HL-60/S4 treated with retinoic acid at 250 ng/mL for 4 days and 3 days (cell line): ENCODE results near the gene RASGEF1C.

Experiments used
- in situ Hi-C: fragments of 300-500 bp; cut with MboI; formaldehyde crosslinking; loops from 2 replicates; pipeline ENCODE4 v1.7.0; 2022; ENCODE audit warnings: low sequenced_read_pairs

RASGEF1C gene

GRCh38 chr5:180209137-180209581 is at the start of gene RASGEF1C:
TSS of gene RASGEF1C (minus strand) at chr5:180209211. CDS start at chr5:180138052, 71,159 bp downstream.
- in situ Hi-C loops, result no loop called here

GRCh38 chr5:180253036-180253824 is 44.2 kb upstream of the RASGEF1C start:
- in situ Hi-C loops, result no loop called here

- in situ Hi-C loops, result no loop called here
Measured at GRCh38 chr5:180251887-180252286, 42.9 kb upstream of the RASGEF1C start.

- in situ Hi-C loops, result no loop called here
Measured at GRCh38 chr5:180251141-180251540, 42.1 kb upstream of the RASGEF1C start.

GRCh38 chr5:180250329-180250728 is 41.3 kb upstream of the RASGEF1C start:
- in situ Hi-C loops, result no loop called here

- in situ Hi-C loops, result no loop called here
Measured at GRCh38 chr5:180241600-180241999, 32.6 kb upstream of the RASGEF1C start.

- in situ Hi-C loops, result no loop called here
Measured at GRCh38 chr5:180238631-180239030, 29.6 kb upstream of the RASGEF1C start.

GRCh38 chr5:180235846-180236245 is 26.8 kb upstream of the RASGEF1C start:
- in situ Hi-C loops, result no loop called here

GRCh38 chr5:180235077-180235476 is 26.1 kb upstream of the RASGEF1C start:
- in situ Hi-C loops, result no loop called here

- in situ Hi-C loops, result no loop called here
Measured at GRCh38 chr5:180234271-180234670, 25.3 kb upstream of the RASGEF1C start.

GRCh38 chr5:180233729-180234128 is 24.7 kb upstream of the RASGEF1C start:
- in situ Hi-C loops, result no loop called here

GRCh38 chr5:180230017-180230416 is 21.0 kb upstream of the RASGEF1C start:
- in situ Hi-C loops, result no loop called here

GRCh38 chr5:180222056-180222455 is 13.0 kb upstream of the RASGEF1C start:
- in situ Hi-C loops, result no loop called here

- in situ Hi-C loops, result no loop called here
Measured at GRCh38 chr5:180217797-180218196, 8.8 kb upstream of the RASGEF1C start.

GRCh38 chr5:180216646-180217171 is 7.7 kb upstream of the RASGEF1C start:
- in situ Hi-C loops, result no loop called here

GRCh38 chr5:180215783-180216630 is 7.0 kb upstream of the RASGEF1C start:
- in situ Hi-C loops, result no loop called here

GRCh38 chr5:180214870-180215770 is 6.1 kb upstream of the RASGEF1C start:
- in situ Hi-C loops, result no loop called here

- in situ Hi-C loops, result no loop called here
Measured at GRCh38 chr5:180213657-180214207, 4.7 kb upstream of the RASGEF1C start.

- in situ Hi-C loops, result no loop called here
Measured at GRCh38 chr5:180213256-180213600, 4.2 kb upstream of the RASGEF1C start.
